ENCODE measurements around the gene STAC2. TPM values are rescaled to one million over a fixed set of nuclear protein-coding genes. Genes with fewer than 3 reads are reported as not detected.

The STAC2 gene
- polyA plus RNA-seq, 1 experiment, result not detected

DNA sequence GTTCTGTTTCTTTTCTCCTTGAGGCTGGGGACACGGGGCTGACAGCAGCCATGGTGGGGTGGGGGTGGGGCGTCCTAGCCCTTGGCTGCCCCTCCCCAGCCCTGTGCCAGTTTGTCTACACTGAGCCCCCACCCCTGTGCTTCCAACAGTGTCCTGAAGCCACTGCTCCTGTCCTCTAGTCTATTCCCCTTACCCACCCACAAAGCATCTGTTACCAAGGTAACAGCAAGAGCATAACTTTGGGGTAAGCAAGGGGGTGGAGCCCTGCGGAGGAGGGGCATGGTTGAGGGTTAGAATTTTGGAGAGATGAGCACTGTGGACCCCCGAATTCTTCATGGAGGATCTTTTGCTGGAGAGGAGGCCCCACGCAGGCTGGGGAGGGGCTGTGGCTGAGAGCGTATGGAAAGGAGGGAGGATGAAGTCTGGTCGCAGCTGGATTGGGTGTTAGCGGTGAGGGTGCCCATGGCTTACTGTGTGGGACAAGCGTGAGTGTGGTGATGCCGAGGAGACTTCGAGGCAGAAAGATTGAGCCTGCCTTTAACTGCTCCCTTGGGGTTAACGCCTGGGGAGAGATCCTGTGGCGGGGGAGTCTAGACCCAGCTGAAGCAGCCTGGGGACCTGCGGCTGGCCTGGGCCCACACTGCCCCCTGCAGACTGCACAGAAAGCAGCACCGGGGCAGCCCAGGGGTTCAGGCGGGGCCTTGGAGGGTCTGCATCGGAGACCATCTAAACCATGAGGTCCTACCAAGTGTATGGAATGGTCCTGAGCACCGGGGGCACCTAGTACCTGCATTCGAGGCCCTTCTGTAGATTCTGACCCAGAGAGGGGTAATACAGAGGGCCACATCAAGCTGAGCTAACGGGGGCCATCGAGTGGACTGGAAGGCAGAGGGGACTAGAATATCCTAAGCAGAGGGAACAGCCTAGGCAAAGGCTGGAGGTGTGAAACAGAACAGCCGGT lies 6.1 kb upstream of the STAC2 start:
- no peak for DNase-seq (ENCODE audit: low read depth)
- ChIA-PET POLR2A (interaction anchor here (0.6 to 1.1 kb wide), 2 partner anchors 32 to 274 kb away, joined by 3 read pairs; partner anchors contain the start of gene RPL19), CTCF (interaction anchor here (0.6 to 19.8 kb wide), 20 partner anchors 10 to 1290 kb away, joined by 3 to 438 read pairs (median 5); partner anchors contain the start of genes ARL5C, CACNB1 and RPL19)
- no peaks in the 10 kb centered on the region for H3K36me3 ChIP-seq (ENCODE audit: control insufficient read depth, insufficient read depth, low read length)
- H3K27me3 ChIP-seq (ENCODE audit: control insufficient read depth, insufficient read depth, low read length), result peaks cover 8% of the 10 kb centered on the region
- no peak overlapping the region for H3K4me3 ChIP-seq (ENCODE audit: low read depth, low read length)
- TF ChIP-seq, protein P1, sequence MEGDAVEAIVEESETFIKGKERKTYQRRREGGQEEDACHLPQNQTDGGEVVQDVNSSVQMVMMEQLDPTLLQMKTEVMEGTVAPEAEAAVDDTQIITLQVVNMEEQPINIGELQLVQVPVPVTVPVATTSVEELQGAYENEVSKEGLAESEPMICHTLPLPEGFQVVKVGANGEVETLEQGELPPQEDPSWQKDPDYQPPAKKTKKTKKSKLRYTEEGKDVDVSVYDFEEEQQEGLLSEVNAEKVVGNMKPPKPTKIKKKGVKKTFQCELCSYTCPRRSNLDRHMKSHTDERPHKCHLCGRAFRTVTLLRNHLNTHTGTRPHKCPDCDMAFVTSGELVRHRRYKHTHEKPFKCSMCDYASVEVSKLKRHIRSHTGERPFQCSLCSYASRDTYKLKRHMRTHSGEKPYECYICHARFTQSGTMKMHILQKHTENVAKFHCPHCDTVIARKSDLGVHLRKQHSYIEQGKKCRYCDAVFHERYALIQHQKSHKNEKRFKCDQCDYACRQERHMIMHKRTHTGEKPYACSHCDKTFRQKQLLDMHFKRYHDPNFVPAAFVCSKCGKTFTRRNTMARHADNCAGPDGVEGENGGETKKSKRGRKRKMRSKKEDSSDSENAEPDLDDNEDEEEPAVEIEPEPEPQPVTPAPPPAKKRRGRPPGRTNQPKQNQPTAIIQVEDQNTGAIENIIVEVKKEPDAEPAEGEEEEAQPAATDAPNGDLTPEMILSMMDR (IDR thresholded peaks at IDR 0.05; ENCODE audit: insufficient read depth, low read depth, low read length), result peak; percentile 90

- TF ChIP-seq, protein P1 (IDR thresholded peaks at IDR 0.05; ENCODE audit: insufficient read depth, low read depth, low read length), result no peak
- Histone ChIP-seq H3K36me3 (ENCODE audit: control insufficient read depth, insufficient read depth, low read length) (no peaks in the 10 kb centered on the region), H3K4me3 (ENCODE audit: low read depth, low read length) (no peak overlapping the region), H3K27me3 (ENCODE audit: control insufficient read depth, insufficient read depth, low read length) (peaks cover 12% of the 10 kb centered on the region)
- CTCF ChIA-PET, result interaction anchor here (0.7 to 19.8 kb wide), 13 partner anchors 10 to 1291 kb away, joined by 3 to 438 read pairs (median 6); partner anchors contain the start of genes ARL5C, CACNB1 and RPL19
- no peak for DNase-seq (ENCODE audit: low read depth)
- POLR2A ChIA-PET, result no interaction called here
Measured at GRCh38 chr17:39231091-39231561, 5.4 kb upstream of the STAC2 start.

DNA sequence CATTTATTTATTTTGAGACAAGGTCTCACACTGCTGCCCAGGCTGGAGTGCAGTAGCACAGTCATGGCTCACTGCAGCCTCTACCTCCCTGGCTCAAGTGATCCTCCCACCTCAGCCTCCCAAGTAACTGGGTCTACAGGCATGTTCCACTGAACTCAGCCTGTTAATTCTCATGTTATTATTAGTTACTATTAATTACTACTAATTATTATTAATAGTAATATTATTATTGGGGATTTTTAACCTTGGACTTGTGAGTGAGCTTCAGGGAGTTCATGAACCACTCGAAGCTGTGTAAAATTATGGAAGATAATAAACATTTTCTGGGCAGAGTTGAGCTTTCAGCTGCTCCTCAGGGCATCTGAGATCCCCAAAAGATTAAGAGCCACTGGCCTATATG lies 4.6 kb upstream of the STAC2 start:
- ChIA-PET CTCF (interaction anchor here (0.7 to 19.8 kb wide), 4 partner anchors 11 to 66 kb away, joined by 3 to 438 read pairs (median 40); no protein-coding TSS in a partner anchor), POLR2A (no interaction called here)

GRCh38 chr17:39229274-39229913 lies 3.6 kb upstream of the STAC2 start:
- Histone ChIP-seq H3K36me3 (ENCODE audit: control insufficient read depth, insufficient read depth, low read length) (no peaks in the 10 kb centered on the region), H3K27me3 (ENCODE audit: control insufficient read depth, insufficient read depth, low read length) (peaks cover 23% of the 10 kb centered on the region), H3K4me3 (ENCODE audit: low read depth, low read length) (no peak overlapping the region)
- TF ChIP-seq, protein P1 (IDR thresholded peaks at IDR 0.05; ENCODE audit: insufficient read depth, low read depth, low read length), result no peak
- CTCF ChIA-PET, result interaction anchor here (5.1 to 19.8 kb wide), 2 partner anchors 16 kb away, joined by 56 to 438 read pairs; no protein-coding TSS in a partner anchor
- POLR2A ChIA-PET, result no interaction called here
- no peak for DNase-seq (ENCODE audit: low read depth)

More for the DNA sequence above, 4.6 kb upstream of the STAC2 start:
- no peak overlapping the region for H3K4me3 ChIP-seq (ENCODE audit: low read depth, low read length)
- peaks cover 16% of the 10 kb centered on the region for H3K27me3 ChIP-seq (ENCODE audit: control insufficient read depth, insufficient read depth, low read length)
- TF ChIP-seq, protein P1 (IDR thresholded peaks at IDR 0.05; ENCODE audit: insufficient read depth, low read depth, low read length), result no peak
- no peak for DNase-seq (ENCODE audit: low read depth)
- no peaks in the 10 kb centered on the region for H3K36me3 ChIP-seq (ENCODE audit: control insufficient read depth, insufficient read depth, low read length)

Measured in BJ (cell line).